ENCODE data around the gene AKR7A3.
"Not testable (repeated sequence)": the region's sequence is repeated elsewhere in the genome, so short reads cannot be mapped to it uniquely, and the experiment has no call there.

The AKR7A3 gene

DNA sequence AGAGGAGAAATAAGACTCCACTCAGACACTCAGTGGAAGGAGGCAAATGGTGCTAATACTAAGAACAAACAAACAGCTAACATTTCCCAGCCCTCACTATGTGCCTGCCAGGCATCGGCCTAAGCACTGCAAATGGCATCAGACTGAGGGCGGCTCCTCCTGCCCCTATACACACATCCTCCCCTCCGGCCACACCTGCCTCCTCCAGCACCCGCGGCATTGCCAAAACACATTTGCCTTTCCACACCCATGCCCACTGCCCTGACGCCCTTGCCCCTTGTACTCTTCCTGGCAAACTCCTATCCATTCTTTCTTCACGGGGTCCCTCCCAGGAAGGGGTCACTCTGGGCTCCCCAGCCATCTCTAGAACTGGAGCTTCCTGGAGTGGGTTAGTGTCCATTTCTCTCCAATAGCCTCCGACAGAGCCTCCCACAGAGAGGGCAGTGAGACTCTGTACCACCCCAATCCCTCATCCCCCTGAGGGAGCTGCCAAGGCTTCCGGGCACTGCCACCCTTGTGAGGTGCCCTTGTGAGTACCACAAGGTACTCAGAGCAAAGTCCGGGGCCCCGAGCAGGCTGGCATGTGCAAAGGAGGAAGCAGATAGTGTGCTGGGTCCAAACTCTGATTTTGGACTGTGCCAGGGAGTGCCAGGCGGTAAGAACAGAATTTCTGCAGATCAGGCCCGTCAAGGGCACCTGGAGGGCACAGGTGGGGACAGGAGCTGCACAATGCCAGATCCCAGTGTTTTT, 959 bp downstream of the AKR7A3 start:
- no peak for DNase-seq (ENCODE audit: low spot score)

GRCh38 chr1:19285807-19286206, 2.8 kb downstream of the AKR7A3 start:
- DNase-seq (ENCODE audit: low spot score): not testable (repeated sequence)

DNA sequence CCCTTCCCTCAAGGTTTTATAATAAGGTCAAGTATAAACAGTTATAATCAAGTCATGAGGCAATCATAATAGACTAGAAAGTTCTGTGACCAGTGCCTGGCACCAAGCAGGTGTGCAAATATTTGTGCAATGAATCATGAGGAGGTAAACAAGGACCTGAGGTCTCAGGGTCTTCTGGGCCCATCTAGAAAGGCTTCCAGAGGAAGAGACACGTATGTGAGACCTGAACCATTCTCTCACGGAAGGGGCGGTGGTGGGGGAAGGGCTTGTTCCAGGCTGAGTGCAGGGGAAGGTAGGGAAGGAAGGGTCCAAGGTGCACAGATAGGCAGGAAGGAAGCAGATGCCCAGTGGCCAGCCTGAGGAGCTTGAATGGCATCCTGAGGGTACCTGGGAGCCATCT, 3.2 kb downstream of the AKR7A3 start:
- DNase-seq (ENCODE audit: low spot score): not testable (repeated sequence)

DNA sequence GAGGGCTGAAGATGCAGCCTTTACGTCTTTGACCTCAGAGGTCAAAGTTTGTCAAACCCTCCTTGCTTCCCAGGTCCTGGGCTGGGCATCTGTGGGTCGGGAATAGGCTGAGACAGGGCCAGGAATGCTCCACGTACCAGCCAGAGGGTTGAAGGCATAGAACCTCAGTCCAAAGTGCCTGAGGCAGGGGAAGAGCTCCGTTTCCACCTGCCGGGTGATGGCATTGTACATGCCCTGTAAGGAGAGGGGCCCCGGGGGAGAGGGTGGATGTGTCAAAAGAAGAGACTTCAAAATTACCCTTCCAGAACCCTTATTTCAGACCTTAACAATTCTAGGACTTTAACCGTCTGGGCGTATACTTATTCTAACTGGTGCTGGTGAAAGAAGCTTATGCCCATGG, 3.7 kb downstream of the AKR7A3 start:
- no peak for DNase-seq (ENCODE audit: low spot score)

GRCh38 chr1:19283891-19284290, 4.7 kb downstream of the AKR7A3 start:
- no peak for DNase-seq (ENCODE audit: low spot score)

DNA sequence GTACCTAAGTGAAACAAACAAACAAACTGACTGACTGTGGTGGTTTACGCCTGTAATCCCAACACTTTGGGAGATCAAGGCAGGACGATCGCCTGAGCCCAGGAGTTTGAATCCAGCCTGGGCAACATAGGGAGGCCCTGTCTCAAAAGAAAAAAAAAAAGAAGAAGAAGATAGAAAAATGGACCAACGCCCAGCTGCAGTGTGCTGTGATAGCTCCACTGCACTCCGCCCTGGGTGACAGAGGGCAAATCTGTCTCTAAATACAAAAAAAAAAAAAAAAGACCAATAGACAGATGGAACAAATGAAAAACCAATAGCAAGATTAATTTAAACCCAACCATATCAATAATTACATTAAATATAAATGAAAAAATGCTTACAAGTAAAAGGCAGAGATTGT, 13.9 kb downstream of the AKR7A3 start:
- DNase-seq (ENCODE audit: low spot score): no peak

DNA sequence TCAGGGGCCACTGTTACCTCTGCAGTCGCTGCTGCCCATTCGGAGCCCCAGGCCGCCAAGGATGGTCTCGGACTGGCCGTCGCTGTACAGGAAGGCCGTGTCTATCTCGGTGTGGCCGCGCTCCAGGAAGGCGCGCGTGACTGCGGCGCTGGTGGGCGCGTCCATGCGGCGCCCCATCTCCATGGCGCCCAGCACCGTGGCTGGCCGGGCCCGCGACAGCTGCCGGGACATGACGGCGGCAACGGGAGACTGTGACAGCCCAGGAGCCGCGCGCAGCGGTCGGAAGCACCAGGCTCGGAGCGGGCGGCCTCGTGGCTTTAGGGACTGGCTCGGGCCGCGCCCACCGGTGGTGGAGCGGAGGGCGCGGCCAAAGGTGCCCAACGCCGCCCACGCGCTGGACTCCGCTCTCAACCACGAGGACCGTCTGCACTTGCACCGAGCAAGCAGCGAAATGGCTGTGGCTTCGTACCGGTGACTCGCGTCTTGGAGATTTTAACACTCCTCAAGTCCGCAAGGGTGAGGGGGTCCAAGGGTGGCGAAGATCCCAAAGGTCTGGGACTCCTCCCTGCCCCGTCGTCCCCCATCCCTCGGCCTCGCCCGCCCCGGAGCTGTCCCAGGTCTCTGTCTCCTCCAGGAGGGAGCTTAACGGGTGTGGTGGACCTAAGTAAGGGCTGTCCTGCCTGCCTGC, 14.6 kb downstream of the AKR7A3 start:
- DNase-seq (ENCODE audit: low spot score): not testable (repeated sequence)

DNA sequence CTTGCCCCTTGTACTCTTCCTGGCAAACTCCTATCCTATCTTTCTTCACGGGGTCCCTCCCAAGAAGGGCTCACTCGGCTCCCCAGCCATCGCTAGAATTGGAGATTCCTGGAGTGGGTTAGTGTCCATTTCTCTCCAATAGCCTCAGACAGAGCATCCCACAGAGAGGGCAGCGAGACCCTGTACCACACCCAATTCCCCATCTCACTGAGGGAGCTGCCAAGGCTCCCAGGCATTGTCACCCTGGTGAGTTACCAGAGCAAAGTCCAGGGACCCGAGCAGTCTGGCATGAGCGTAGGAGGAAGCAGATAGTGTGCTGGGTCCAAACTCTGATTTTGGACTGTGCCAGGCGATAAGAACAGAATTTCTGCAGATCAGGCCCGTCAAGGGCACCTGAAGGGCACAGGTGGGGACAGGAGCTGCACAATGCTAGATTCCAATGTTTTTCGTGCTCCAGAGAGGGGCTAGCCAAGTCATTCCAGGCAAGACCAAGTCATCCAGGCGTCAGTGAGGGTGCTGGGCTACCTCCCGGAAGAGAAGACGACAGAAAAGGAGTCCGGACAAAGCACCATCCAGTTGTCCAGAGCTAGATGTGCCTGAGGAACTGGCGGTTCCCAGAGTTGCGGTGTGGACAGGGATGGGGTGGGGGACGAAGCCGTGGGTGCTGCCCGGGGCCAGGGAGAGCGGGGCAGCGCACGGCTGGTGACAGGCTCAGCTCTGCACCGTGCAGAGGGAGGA, 15.3 kb downstream of the AKR7A3 start:
- no peak for DNase-seq (ENCODE audit: low spot score)

- DNase-seq (ENCODE audit: low spot score): no peak
Observed at GRCh38 chr1:19272064-19272463, 16.5 kb downstream of the AKR7A3 start.

DNA sequence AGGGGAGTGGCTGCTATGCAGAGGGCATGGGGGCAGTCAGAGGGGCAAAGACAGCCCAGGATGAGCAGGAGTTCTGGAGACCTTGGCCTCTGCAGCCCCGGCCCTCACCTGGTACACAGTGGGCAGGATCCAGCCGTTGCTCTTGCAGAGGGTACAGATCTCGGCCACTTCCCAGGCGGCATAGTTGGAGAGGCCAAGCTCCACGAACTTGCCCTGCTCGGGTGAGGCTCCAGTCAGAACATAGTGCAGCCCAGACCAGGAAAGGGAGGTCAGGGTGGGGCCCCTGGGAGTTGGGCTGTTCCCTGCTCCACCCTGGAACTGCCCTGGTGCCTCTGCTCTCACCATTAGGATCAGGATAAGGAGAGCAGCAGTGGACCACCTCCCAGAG, 18.2 kb downstream of the AKR7A3 start:
- DNase-seq (ENCODE audit: low spot score): not testable (repeated sequence)

- not testable (repeated sequence) for DNase-seq (ENCODE audit: low spot score)
Observed at GRCh38 chr1:19269427-19270342, 18.9 kb downstream of the AKR7A3 start.

- DNase-seq (ENCODE audit: low spot score): no peak
Observed at GRCh38 chr1:19268445-19268844, 20.1 kb downstream of the AKR7A3 start.

GRCh38 chr1:19262744-19263143, 25.8 kb downstream of the AKR7A3 start:
- DNase-seq (ENCODE audit: low spot score): no peak

GRCh38 chr1:19262047-19262446, 26.5 kb downstream of the AKR7A3 start:
- DNase-seq (ENCODE audit: low spot score): no peak

DNA sequence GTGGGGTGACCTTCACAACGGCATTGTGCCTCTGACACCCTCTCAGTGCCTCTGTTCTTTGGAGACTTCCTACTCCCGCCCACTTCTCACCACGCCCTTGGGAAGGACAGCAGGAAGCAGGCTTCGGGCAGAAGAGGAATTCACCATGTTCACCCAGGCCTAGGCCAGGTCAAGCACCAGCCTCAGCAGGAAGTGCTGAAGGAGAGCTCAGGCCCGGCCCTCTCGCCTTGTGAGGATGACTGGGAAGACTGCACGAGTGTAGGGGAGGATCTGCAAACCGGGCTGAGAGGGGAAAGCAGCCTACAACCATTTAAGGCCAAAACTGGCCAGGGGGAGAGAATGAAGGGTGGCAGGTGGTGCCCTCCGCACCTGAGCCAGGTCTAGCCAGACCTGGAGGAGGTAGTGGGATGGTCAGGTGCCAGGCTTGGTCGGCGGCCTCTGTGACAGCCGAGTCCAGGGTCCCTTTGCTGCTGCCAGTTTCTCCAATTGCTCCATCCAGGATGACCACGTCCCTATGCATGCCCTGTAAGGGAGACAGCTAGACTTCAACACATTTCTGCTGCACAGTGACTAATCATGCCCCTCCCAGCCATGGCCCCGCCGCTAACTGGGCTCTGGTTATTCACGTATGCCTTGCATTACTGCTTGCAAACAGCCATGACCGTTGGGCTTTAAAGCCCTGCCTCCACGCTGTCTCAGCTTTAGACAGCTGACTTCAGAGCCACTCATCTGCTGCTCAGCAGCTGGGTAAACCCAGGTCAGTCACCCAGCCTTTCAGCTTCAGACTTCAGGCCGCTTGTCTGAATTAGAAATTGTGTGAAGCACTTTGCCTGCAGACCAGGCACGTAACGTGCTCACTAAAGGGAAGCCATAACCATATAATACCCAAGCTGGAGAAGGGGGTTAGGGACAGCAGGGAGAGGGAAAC, 28.1 kb downstream of the AKR7A3 start:
- no peak for DNase-seq (ENCODE audit: low spot score)

DNA sequence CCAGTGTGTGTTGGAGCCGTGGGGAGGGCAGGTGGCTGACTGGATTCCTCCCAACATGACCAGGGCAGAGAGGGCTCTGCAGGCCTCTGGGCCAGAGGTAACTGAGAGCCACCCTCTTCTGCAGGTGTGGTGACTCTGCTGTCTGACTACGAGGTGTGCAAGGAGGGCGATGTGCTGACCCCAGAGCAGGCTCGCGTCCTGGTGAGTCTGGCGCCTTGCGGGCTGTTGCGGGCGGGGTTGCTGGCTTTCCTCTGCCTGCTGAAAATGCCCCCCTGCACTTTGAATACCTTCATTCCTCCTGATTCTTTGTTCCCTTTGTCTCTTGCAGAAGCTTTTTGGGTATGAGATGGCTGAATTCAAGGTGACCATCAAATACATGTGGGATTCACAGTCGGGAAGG, 30.2 kb downstream of the AKR7A3 start:
- no peak for DNase-seq (ENCODE audit: low spot score)

GRCh38 chr1:19257178-19257914, 31.2 kb downstream of the AKR7A3 start:
- DNase-seq (ENCODE audit: low spot score): no peak

DNA sequence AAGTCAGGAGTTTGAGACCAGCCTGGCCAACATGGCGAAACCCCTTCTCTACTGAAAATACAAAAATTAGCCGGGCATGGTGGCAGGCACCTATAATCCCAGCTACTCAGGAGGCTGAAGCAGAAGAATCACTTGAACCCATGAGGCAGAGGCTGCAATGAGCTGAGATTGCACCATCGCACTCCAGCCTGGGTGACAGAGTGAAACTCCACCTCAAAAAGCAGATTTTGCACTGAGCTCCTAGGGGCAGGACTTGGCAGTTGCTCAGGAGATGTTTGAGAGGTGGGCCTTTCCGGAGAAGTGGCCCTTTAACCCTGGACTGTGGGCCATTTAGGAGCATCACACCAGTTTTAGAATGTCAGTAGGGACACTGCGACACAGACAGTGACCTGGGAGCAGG, 32.3 kb downstream of the AKR7A3 start:
- not testable (repeated sequence) for DNase-seq (ENCODE audit: low spot score)

- DNase-seq (ENCODE audit: low spot score): no peak
Observed at GRCh38 chr1:19255288-19255687, 33.3 kb downstream of the AKR7A3 start.

- DNase-seq (ENCODE audit: low spot score): no peak
Observed at GRCh38 chr1:19254416-19254815, 34.2 kb downstream of the AKR7A3 start.
